GM20431 (cell line): ENCODE data around the gene STPG2.
"Not testable (repeated sequence)": the region's sequence is repeated elsewhere in the genome, so short reads cannot be mapped to it uniquely, and the experiment has no call there.

Experiments
- in situ Hi-C: fragments of 300-500 bp; cut with MseI, MboI; formaldehyde crosslinking; loops from one replicate; pipeline ENCODE4 v1.15.0; 2020; ENCODE audit warnings: low sequenced_read_pairs; ENCODE audit not compliant: unreplicated experiment

The STPG2 gene

GRCh38 chr4:97953171-97953941 is 189.9 kb downstream of the STPG2 start:
- in situ Hi-C loops: no loop called here

GRCh38 chr4:97952763-97953162 is 190.5 kb downstream of the STPG2 start:
- in situ Hi-C loops: no loop called here

DNA sequence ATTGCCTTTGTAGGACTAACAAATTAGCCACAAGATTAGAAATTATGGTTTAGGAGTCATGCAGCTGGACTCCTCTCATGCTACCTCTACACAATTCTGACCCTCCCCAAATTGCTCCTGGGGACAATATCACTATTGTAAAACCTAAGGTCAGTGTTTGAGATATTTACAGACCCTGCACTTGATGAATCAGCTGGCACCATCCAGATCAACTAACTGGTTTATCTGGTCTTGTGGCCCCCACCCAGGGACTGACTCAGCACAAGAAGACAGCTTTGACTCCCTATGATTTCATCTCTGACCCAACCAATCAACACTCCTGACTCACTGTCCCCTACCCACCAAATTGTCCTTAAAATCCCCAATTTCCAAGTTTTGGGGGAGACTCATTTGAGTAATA is 192.4 kb downstream of the STPG2 start:
- in situ Hi-C loops: no loop called here

GRCh38 chr4:97942951-97943350 is 200.3 kb downstream of the STPG2 start:
- in situ Hi-C loops: no loop called here

GRCh38 chr4:97942137-97942536 is 201.1 kb downstream of the STPG2 start:
- in situ Hi-C loops: no loop called here

- in situ Hi-C loops: no loop called here
Measured at GRCh38 chr4:97938141-97938540, 205.1 kb downstream of the STPG2 start.

- in situ Hi-C loops: no loop called here
Measured at GRCh38 chr4:97924341-97924958, 218.8 kb downstream of the STPG2 start.

DNA sequence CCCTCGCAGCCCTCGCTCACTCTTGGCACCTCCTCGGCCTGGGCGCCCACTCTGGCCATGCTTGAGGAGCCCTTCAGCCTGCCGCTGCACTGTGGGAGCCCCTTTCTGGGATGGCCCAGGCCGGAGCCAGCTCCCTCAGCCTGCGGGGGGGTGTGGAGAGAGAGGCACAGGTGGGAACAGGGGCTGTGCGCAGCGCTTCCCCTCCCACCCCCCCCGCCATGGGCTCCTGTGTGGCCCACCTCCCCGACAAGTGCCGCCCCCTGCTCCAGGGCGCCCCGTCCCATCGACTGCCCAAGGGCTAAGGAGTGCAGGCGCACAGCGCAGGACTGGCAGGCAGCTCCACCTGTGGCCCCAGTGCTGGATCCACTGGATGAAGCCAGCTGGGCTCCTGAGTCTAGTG is 220.2 kb downstream of the STPG2 start:
- in situ Hi-C loops: no loop called here

- in situ Hi-C loops: no loop called here
Measured at GRCh38 chr4:97917115-97917514, 226.2 kb downstream of the STPG2 start.

DNA sequence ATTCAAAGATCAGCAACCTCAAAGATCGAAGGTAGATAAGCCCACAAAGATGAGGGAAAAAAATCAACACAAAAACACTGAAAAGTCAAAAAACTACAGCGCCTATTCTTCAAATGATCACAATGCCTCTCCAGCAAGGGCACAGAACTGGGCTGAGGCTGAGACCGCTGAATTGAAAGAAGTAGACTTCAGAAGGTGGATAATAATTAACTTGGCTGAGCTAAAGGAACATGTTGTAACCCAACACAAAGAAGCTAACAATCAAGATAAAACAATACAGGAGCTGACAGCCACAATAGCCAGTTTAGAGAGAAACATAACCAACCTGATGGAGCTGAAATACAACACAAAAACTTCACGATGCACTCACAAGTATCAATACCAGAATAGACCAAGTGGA is 231.1 kb downstream of the STPG2 start:
- in situ Hi-C loops: no loop called here

DNA sequence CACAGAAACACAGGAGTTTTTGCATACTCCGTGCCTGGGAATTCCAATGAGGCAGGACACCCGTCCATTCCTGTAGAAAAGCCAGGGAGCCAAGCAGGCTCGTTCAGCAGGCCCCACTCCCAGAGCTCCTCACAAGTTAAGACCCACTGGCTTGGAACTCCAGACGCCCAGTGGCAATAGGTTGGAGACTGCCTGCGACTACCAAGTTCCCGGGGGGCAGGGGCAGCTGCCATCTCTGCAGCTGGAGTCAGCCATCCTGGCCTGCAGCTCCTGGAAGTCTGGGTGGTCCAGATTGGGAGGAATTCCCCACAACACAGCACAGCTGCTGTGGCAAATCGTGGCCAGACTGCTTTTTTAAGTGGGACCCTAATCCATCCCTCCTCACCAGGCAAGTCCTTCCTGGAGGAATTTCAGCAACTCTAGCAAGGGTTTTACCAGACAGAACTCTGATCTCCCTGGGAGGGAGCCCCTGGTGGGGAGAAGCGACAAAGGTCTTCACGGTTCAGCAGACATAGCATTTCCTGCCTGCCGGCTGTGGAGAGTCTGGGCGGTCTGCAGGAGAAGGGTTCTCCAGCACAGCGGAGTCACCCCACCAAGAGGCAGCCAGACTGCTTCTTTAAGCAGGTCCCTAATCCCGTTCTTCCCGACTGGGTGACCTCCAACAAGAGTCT is 231.9 kb downstream of the STPG2 start:
- in situ Hi-C loops: no loop called here

GRCh38 chr4:97910005-97910404 is 233.3 kb downstream of the STPG2 start:
- in situ Hi-C loops: no loop called here

DNA sequence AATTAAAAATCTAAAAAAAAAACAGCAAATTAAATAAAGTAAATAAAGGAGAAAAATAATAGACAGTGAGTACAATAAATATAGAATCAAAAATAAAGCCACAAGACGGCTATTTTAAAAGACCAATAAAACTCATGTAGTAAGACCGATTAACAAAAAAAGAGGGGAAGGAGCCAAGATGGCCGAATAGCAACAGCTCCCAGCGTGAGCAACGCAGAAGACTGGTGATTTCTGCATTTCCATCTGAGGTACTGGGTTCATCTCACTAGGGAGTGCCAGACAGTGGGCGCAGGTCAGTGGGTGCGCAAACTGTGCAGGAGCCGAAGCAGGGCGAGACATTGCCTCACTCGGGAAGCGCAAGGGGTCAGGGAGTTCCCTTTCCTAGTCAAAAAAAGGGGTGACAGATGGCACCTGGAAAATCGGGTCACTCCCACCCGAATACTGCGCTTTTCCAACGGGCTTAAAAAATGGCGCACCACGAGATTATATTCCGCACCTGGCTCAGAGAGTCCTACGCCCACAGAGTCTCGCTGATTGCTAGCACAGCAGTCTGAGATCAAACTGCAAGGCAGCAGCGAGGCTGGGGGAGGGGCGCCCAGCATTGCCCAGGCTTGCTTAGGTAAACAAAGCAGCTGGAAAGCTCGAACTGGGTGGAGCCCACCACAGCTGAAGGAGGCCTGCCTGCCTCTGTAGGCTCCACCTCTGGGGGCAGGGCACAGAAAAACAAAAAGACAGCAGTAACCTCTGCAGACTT is 239.7 kb downstream of the STPG2 start:
- in situ Hi-C loops: not testable (repeated sequence)

DNA sequence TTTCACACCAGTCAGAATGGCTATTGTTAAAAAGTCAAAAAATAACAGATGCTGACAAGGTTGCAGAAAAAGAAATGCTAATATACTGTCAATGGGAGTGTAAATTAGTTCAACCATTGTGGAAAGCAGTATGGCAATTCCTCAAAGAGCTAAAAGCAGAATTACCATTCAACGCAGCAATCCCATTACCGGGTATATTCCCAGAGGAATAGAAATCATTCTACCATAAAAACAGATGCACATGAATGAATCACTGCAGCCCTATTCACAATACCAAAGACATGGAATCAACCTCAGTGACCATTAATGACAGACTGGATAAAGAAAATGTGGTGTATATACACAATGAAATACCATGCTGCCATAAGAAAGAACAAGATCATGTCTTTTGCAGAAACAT is 243.0 kb downstream of the STPG2 start:
- in situ Hi-C loops: no loop called here

- in situ Hi-C loops: no loop called here
Measured at GRCh38 chr4:97892592-97893266, 250.5 kb downstream of the STPG2 start.

- in situ Hi-C loops: no loop called here
Measured at GRCh38 chr4:97879942-97880341, 263.3 kb downstream of the STPG2 start.

GRCh38 chr4:97868097-97868496 is 275.2 kb downstream of the STPG2 start:
- in situ Hi-C loops: no loop called here

GRCh38 chr4:97867557-97868091 is 275.7 kb downstream of the STPG2 start:
- in situ Hi-C loops: no loop called here

DNA sequence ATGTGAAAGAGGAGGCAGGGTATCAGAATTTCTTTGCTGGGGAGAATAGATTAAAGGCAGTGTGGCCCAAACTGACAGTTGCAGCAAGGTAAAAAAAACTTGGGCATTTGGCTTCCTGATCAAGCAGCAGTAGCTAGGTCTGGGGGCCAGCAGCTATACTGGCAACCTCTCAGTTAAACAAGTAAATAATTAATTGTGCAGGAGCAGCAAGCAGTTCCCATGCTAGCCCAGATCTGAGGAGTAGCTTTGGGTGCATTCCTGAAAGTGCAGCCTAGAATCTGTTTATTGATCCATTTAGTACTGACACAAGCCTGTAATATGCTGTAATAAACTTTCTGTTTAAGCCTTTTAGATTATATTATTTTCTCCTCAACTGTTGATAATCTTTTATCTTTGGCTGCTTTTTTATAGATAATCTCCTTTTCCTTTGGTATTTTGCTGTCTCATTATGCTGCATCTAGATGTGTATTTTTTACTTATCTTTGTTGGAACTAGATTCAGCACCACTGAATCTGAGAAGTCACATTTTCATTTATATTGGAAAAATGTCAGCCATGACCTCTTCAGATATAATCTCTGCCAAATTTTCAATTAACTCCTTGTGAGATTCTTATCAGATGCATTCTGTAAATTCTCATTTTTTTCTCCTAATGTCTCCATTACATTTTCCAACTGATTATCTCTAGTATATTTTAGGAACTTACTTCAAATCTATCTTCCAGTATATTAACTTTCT is 276.3 kb downstream of the STPG2 start:
- in situ Hi-C loops: no loop called here
